CD14-positive monocyte (primary cell): ENCODE data around the gene SIRT7. TPM values are rescaled to one million over a fixed set of nuclear protein-coding genes. Genes with fewer than 3 reads are reported as not detected.
A peak's percentile ranks its signal among the peaks of the same experiment; 100 is the strongest.

Experiments used
- DNase-seq, 3 donors: peaks; one replicate each; pipeline ENCODE4 v3.0.0-alpha.2; 2011 to 2022
- H2AFZ ChIP-seq: 2 replicates; pipeline ENCODE4 v1.6.0; 2012; ENCODE audit warnings: mild to moderate bottlenecking, low read depth, low read length, inconsistent platforms; ENCODE audit not compliant: insufficient read depth, poor library complexity, severe bottlenecking
- H3K27ac ChIP-seq, 2 donors: 1 replicate in 1 of 2; 2 replicates in 1 of 2; pipeline ENCODE4 v1.5.1; 2012 to 2013; ENCODE audit warnings: low read length in 2 of 2, control low read depth in 1 of 2, inconsistent platforms in 1 of 2, low read depth in 1 of 2, mild to moderate bottlenecking in 1 of 2
- H3K27me3 ChIP-seq, 2 donors: one replicate each; pipeline versions ENCODE4 v1.6.0 to v1.6.1; 2011 to 2013; ENCODE audit warnings: low read length in 2 of 2; ENCODE audit not compliant: control insufficient read depth in 2 of 2, insufficient read depth in 2 of 2
- H3K36me3 ChIP-seq, 2 donors: replicated peaks in 1 of 2; 1 replicate in 1 of 2; 2 replicates in 1 of 2; pipeline versions ENCODE4 v1.5.1 to v1.6.1; 2012 to 2013; ENCODE audit warnings: low read length in 2 of 2, control low read depth in 1 of 2, inconsistent platforms in 1 of 2, mild to moderate bottlenecking in 1 of 2; ENCODE audit not compliant: insufficient read depth in 2 of 2, control insufficient read depth in 1 of 2
- H3K4me1 ChIP-seq, 2 donors: 1 replicate in 1 of 2; 2 replicates in 1 of 2; pipeline versions ENCODE4 v1.5.1 to v1.6.1; 2012 to 2013; ENCODE audit warnings: low read length in 2 of 2, control low read depth in 1 of 2, inconsistent platforms in 1 of 2, mild to moderate bottlenecking in 1 of 2, moderate library complexity in 1 of 2; ENCODE audit not compliant: insufficient read depth in 2 of 2, control insufficient read depth in 1 of 2
- H3K4me2 ChIP-seq: replicated peaks from 2 replicates; pipeline ENCODE3; 2012; ENCODE audit warnings: low read length, moderate library complexity, mild to moderate bottlenecking; ENCODE audit not compliant: poor library complexity, severe bottlenecking; ENCODE audit errors: extremely low read depth
- H3K4me3 ChIP-seq, 3 experiments: fragments of 200-600 bp in 1 of 3; sonication (generic) in 1 of 3; replicated peaks in 1 of 3; 1 replicate in 2 of 3; 2 replicates in 1 of 3; pipeline ENCODE4 v1.5.1; 2011 to 2013; ENCODE audit warnings: low read length in 3 of 3, mild to moderate bottlenecking in 3 of 3, control low read depth in 2 of 3, low read depth in 2 of 3, inconsistent platforms in 1 of 3, moderate library complexity in 1 of 3
- H3K79me2 ChIP-seq: 2 replicates; pipeline ENCODE4 v1.6.0; 2012; ENCODE audit warnings: mild to moderate bottlenecking, control low read depth, inconsistent platforms, low read length, moderate library complexity; ENCODE audit not compliant: insufficient read depth
- H3K9ac ChIP-seq: 2 replicates; pipeline ENCODE4 v1.6.0; 2017; ENCODE audit warnings: low read length, mild to moderate bottlenecking; ENCODE audit not compliant: insufficient read depth, poor library complexity, severe bottlenecking
- H3K9me3 ChIP-seq, 2 donors: replicated peaks in 1 of 2; 1 replicate in 1 of 2; 2 replicates in 1 of 2; pipeline versions ENCODE4 v1.5.1 to v1.6.1; 2012 to 2013; ENCODE audit warnings: low read length in 2 of 2, control low read depth in 1 of 2; ENCODE audit not compliant: control insufficient read depth in 1 of 2, insufficient read depth in 1 of 2
- H4K20me1 ChIP-seq: 2 replicates; pipeline ENCODE4 v1.6.0; 2012; ENCODE audit warnings: mild to moderate bottlenecking, low read length, control low read depth, moderate library complexity; ENCODE audit not compliant: insufficient read depth
- H3K27ac Mint-ChIP-seq, 7 donors: one replicate each; pipeline ENCODE4 v1.8.0; 2020; ENCODE audit warnings: mild to moderate bottlenecking in 7 of 7, mixed read lengths in 7 of 7, moderate library complexity in 6 of 7, inconsistent platforms in 2 of 7
- H3K27me3 Mint-ChIP-seq, 3 donors: one replicate each; pipeline ENCODE4 v1.8.0; 2021 to 2022; ENCODE audit warnings: low read depth in 3 of 3, mild to moderate bottlenecking in 3 of 3, mixed read lengths in 3 of 3, moderate library complexity in 3 of 3, inconsistent platforms in 1 of 3
- H3K36me3 Mint-ChIP-seq, 2 donors: one replicate each; pipeline ENCODE4 v1.8.0; 2020; ENCODE audit warnings: mixed read lengths in 2 of 2, inconsistent platforms in 1 of 2, mild to moderate bottlenecking in 1 of 2
- H3K4me1 Mint-ChIP-seq: one replicate; pipeline ENCODE4 v1.8.0; 2020; ENCODE audit warnings: mild to moderate bottlenecking, mixed read lengths
- H3K4me3 Mint-ChIP-seq, 2 donors: one replicate each; pipeline ENCODE4 v1.8.0; 2020; ENCODE audit warnings: mild to moderate bottlenecking in 2 of 2, mixed read lengths in 2 of 2, moderate library complexity in 1 of 2
- H3K9me3 Mint-ChIP-seq, 7 donors: one replicate each; pipeline ENCODE4 v1.8.0; 2020 to 2022; ENCODE audit warnings: mixed read lengths in 7 of 7, mild to moderate bottlenecking in 6 of 7, moderate library complexity in 6 of 7, inconsistent platforms in 2 of 7
- WGBS: methylation state at CpG from one replicate; pipeline ENCODE4 v1.1.5; 2013; ENCODE audit warnings: missing lambda C conversion rate; ENCODE audit not compliant: insufficient coverage; 5-methylcytosine and 5-hydroxymethylcytosine counted together
- intact Hi-C, 2 donors: fragments of 100-400 bp; cut with micrococcal nuclease; formaldehyde crosslinking; loops; one replicate each; pipeline versions ENCODE4 v1.15.0 to v1.15.1; 2023
- polyA plus RNA-seq, 3 donors: library from polyadenylated mRNA; depleted of rRNA in 1 of 3; unstranded in 2 of 3; stranded (reverse) in 1 of 3; fragments of 300-500 nt in 2 of 3; fragments of >200 nt in 1 of 3; fragmentation: Illumina TruSeq in 2 of 3; gene quantifications; 1 replicate in 2 of 3; 2 replicates in 1 of 3; pipeline ENCODE4 v1.2.3, GENCODE V29; 2012 to 2021
- TF ChIP-seq, protein P1 (sequence below): fragments of 200-600 bp; IDR thresholded peaks from one replicate; pipeline ENCODE4 v1.8.0; 2022; ENCODE audit warnings: antibody characterized with exemption, mild to moderate bottlenecking

SIRT7 gene
- polyA plus RNA-seq, 3 donors: 22.5 to 73.5 (median 23.7) TPM

DNA sequence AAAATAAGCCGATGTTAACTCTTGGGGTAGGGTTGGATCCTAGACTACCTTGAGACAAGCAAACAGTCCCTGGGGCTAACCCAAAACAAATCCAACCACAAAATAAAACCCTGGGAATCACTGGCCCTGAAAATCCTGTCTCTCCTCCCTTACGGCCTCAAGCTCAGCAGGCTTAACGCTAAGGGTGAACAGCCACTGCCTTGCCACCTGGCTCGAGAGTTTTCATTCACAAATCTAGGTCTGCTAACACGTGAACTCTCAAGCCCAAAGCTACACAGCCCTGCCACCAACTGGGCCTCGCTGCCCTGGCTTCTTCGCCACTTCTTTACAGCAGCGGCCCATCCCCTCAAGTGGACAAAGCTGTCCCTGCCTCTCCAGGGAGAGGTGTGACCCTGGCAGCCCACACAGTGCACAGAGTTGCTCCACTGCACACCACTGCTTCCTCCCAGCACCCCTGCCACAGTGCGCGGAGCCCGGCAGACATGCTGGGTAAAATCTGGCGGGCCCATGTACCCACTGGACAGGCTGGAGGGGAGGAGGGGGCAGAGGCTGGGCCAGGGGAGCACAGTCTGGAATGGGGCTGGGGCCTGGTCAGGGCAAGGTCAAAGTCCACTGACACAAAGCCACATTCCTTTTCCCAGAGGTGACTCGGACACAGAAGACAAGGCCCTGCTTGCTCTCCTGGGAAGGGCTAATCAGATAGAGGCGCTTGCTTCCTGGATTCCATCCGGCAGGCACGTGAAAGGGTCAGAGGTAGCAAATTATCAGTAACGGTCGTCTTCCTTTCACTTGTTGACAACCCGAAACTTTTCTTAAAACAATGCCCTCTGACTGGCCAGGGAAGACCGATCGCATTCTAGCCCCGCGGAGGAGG, 7.8 kb downstream of the SIRT7 start:
- no peak overlapping the region for H3K27ac ChIP-seq

GRCh38 chr17:81909231-81909630, 8.7 kb downstream of the SIRT7 start:
- Histone ChIP-seq H3K4me3 (no peak overlapping the region), H4K20me1 (peaks cover 39% of the 10 kb centered on the region), H3K9ac (no peak overlapping the region), H3K9me3 (no peaks in the 10 kb centered on the region), H3K4me1 (peaks cover 15 to 16% of the 10 kb centered on the region in 2 donors), H3K27me3 (no peaks in the 10 kb centered on the region), H2AFZ (no peak overlapping the region), H3K36me3 (peaks cover 46 to 52% of the 10 kb centered on the region in 2 donors), H3K79me2 (peaks cover 20% of the 10 kb centered on the region), H3K4me2 (no peak overlapping the region), H3K27ac (no peak overlapping the region)
- Mint-ChIP-seq H3K4me1 (peaks cover 23% of the 10 kb centered on the region), H3K9me3 (no peaks in the 10 kb centered on the region), H3K4me3 (no peak overlapping the region), H3K27me3 (no peaks in the 10 kb centered on the region), H3K27ac (no peak overlapping the region), H3K36me3 (peaks cover 42 to 62% of the 10 kb centered on the region in 2 donors)
- intact Hi-C loops: no loop called here
- TF ChIP-seq, protein P1, sequence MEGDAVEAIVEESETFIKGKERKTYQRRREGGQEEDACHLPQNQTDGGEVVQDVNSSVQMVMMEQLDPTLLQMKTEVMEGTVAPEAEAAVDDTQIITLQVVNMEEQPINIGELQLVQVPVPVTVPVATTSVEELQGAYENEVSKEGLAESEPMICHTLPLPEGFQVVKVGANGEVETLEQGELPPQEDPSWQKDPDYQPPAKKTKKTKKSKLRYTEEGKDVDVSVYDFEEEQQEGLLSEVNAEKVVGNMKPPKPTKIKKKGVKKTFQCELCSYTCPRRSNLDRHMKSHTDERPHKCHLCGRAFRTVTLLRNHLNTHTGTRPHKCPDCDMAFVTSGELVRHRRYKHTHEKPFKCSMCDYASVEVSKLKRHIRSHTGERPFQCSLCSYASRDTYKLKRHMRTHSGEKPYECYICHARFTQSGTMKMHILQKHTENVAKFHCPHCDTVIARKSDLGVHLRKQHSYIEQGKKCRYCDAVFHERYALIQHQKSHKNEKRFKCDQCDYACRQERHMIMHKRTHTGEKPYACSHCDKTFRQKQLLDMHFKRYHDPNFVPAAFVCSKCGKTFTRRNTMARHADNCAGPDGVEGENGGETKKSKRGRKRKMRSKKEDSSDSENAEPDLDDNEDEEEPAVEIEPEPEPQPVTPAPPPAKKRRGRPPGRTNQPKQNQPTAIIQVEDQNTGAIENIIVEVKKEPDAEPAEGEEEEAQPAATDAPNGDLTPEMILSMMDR: no peak
- DNase-seq: no peak
- 96% methylated on average over 12 of the region's 12 CpGs for WGBS

More for the DNA sequence above, 7.8 kb downstream of the SIRT7 start:
- H3K36me3 ChIP-seq: peaks cover 54 to 55% of the 10 kb centered on the region in 2 donors
- Mint-ChIP-seq H3K36me3 (peaks cover 48 to 62% of the 10 kb centered on the region in 2 donors), H3K4me3 (peak overlapping the region; percentile 87 to 94), H3K4me1 (peaks cover 23% of the 10 kb centered on the region), H3K27ac (peak overlapping the region in 3 of 7 donors; percentile 53 to 75 (median 71)), H3K27me3 (no peaks in the 10 kb centered on the region), H3K9me3 (no peaks in the 10 kb centered on the region)
- H3K9me3 ChIP-seq: no peaks in the 10 kb centered on the region
- intact Hi-C loops: loop anchor here in 1 of 2 donors (10.0 kb wide), 1 partner anchor 45 kb away; the partner anchor contains the start of gene P4HB
- peak overlapping the region; percentile 56 to 81 (median 59) for H3K4me3 ChIP-seq
- peak overlapping the region; percentile 51 for H3K9ac ChIP-seq
- H3K79me2 ChIP-seq: peaks cover 30% of the 10 kb centered on the region
- H4K20me1 ChIP-seq: peaks cover 49% of the 10 kb centered on the region
- no peaks in the 10 kb centered on the region for H3K27me3 ChIP-seq
- TF ChIP-seq, protein P1: no peak
- peaks cover 15 to 16% of the 10 kb centered on the region in 2 donors for H3K4me1 ChIP-seq
- DNase-seq: no peak
- peak overlapping the region; percentile 75 for H2AFZ ChIP-seq
- 36% methylated on average over 20 of the region's 23 CpGs for WGBS
- H3K4me2 ChIP-seq: peak overlapping the region; percentile 96
